GM12892 (cell line): ENCODE measurements around the gene PSMG3.
"Not testable (repeated sequence)": the region's sequence is repeated elsewhere in the genome, so short reads cannot be mapped to it uniquely, and the experiment has no call there.

Source experiments
- DNase-seq: peaks from one replicate; pipeline ENCODE4 v3.0.0; 2011; ENCODE audit not compliant: insufficient read length
- FAIRE-seq: peaks from 2 replicates; lab custom pipeline; 2011; peaks lifted over from hg19 to GRCh38; lab: Jason Lieb, UNC
- POLR2A ChIP-seq: IDR thresholded peaks from 2 replicates; pipeline ENCODE4 v1.6.1; 2011; ENCODE audit warnings: low read depth, low read length, control low read depth
- POLR2AphosphoS5 ChIP-seq: IDR thresholded peaks from 2 replicates; pipeline ENCODE4 v1.6.1; 2011; ENCODE audit warnings: low read depth, low read length, control low read depth
- TAF1 ChIP-seq: IDR thresholded peaks from 2 replicates; pipeline ENCODE4 v1.6.1; 2011; ENCODE audit warnings: low read depth, mild to moderate bottlenecking, control low read depth, low read length, borderline replicate concordance

The PSMG3 gene

DNA sequence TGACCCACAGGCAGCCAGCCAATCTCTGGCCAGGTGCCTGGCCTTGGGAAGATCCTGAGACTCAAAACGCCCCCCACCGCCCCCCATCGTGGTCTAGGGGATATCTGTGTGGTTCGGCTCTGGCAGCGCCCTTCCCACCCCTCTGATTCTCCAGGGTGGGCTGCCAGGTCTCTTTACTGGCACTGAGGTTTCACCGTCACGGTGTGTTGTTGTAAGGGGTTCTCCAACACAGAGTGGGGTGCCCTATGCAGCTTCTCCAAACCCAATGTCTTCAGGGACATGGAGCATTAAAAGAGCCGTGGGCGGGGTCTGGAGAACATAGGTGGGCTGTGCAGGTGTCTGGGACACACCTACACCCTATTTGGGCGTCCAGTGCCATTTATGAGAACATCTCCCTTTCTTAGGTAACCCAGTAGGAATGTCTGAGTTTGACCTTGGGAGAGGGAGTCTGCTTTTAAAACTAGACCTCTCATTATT lies 37.8 kb downstream of the PSMG3 start:
- DNase-seq (no peak), FAIRE-seq (no peak)
- no peak for TF ChIP-seq TAF1
- TF ChIP-seq POLR2A = no peak
- no peak for TF ChIP-seq POLR2AphosphoS5

DNA sequence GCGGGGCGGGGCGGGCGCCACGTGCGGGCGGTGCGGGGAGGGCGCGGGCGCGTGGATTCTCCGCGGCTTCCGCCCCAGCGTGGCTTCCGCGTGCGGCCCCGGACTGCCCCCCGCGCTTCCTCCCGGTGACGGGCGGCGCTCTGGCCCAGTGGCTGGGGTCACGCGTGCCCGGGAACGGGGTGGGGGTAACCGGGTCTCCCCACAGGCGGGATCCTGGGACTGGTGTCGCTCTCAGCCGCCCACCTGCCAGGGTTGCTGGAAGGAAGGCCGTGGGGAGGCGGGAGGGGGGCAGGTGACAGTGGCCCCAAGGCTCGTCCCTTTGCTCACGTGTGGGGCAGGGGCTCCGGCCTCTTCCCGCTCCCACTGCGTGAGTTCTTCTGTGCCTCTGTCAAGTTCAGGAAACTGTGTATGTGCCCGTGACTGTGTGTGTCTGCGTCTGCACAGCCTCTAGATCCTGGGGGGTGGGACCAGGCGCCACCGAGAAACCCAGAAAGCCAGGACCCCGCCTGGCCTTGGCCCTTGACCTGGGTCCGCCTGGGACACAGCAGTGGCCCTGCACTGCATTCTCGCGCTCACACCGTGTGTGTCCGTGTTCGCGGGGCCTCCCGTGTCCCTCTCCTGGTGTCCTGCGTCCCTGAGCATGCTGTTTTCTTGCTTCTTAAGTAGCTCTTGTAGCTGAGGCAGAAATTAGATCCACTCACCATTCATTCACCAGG lies 38.4 kb downstream of the PSMG3 start:
- no peak for DNase-seq
- TF ChIP-seq POLR2AphosphoS5 (no peak), TAF1 (no peak), POLR2A (no peak)
- no peak for FAIRE-seq

- no peak for TF ChIP-seq POLR2AphosphoS5
- TF ChIP-seq POLR2A = no peak
- no peak for TF ChIP-seq TAF1
- FAIRE-seq (no peak), DNase-seq (no peak)
These were observed 38.9 kb downstream of the PSMG3 start for GRCh38 chr7:1530946-1531262.

DNA sequence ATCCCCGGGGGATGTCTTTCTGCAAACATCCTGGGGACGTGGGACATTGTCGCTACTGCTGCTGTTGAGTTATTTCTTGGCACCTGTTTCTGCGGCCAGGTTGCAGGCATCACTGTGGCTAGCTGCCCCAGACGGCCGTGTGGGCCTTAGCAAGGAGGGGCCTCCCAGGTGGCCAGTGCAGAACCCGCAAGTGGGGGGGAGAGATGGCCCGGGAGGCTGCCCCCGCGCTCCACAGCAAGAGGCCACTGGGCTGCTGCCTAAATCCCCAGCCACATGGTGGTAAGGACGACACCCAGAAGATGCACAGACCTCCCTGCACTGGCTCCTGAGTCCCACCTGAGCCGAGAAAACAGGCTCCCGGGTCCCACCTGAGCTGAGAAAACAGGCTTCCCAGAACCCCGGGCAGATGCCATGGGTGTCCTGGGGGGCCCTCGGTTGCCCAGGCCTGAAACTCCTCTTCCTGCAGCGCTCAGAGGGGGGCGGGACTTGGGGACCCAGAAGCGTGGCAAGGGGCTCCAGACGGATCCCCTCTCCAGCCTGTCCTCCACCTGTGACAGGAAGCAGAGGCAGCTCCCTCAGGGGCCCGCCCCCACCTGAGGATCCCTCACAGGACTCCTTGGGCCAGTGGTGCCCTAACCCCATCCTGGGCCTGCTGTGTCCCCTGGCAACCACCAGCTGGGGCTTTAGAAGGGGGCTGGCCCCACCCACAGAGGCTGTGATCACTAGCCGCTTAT lies 40.3 kb downstream of the PSMG3 start:
- no peak for FAIRE-seq
- no peak for DNase-seq
- TF ChIP-seq POLR2AphosphoS5 = no peak
- no peak for TF ChIP-seq POLR2A
- no peak for TF ChIP-seq TAF1

DNA sequence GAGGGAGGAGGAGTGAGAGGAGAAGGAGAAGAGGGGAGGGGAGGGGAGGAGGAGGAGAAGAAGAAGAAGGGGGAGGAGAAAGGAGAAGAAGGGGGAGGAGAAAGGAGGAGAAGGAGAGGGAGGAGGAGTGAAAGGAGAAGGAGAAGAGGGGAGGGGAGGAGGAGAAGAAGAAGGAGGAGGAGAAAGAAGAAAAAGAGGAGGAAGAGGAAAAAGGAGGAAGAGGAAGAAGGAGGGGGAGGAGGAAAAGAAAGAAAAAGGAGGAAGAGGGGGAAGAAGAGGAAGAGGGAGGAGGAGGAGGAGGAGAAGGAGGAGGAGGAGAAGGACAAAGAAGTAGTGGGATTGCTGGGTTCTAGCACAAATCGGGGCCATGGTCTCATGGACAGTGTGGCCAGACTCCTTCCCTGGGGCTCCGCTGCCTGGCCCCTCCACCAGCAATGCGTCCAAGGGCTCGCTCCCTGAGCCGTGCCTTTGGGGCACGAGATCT lies 43.5 kb downstream of the PSMG3 start:
- DNase-seq (no peak), FAIRE-seq (no peak)
- TF ChIP-seq POLR2A = no peak
- TF ChIP-seq TAF1 = no peak
- no peak for TF ChIP-seq POLR2AphosphoS5

- FAIRE-seq (no peak), DNase-seq (no peak)
- TF ChIP-seq POLR2AphosphoS5 (no peak), POLR2A (no peak), TAF1 (no peak)
These were observed 44.4 kb downstream of the PSMG3 start for GRCh38 chr7:1525409-1525808.

- TF ChIP-seq POLR2AphosphoS5 = no peak
- FAIRE-seq = no peak
- DNase-seq = no peak
These were observed 46.0 kb downstream of the PSMG3 start for GRCh38 chr7:1523844-1524243.

DNA sequence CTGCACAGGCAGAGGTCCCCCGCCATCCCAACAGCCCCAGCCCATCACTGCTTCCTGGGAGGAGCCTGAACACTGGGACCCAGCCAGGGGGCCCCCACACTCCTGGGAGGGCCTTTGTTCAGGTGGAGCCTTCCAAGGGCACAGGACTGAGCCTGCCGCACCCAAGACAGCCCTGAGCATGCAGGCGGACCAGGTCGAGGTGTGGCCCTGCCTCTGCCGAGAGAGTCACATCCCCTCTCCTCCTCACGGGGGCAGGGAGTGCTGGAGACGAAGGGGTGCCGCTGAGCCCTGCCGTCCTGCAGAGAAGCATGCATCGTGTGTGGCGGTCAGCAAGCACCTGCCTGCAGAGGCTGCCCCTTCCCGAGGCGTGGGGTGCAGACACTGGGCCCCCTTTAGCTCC lies 46.6 kb downstream of the PSMG3 start:
- TF ChIP-seq POLR2AphosphoS5 (no peak), TAF1 (no peak), POLR2A (no peak)
- no peak for FAIRE-seq
- no peak for DNase-seq

- TF ChIP-seq TAF1 = no peak
- no peak for TF ChIP-seq POLR2AphosphoS5
- no peak for TF ChIP-seq POLR2A
- DNase-seq (no peak), FAIRE-seq (no peak)
These were observed 48.4 kb downstream of the PSMG3 start for GRCh38 chr7:1521456-1521855.

GRCh38 chr7:1520539-1521234 lies 49.1 kb downstream of the PSMG3 start:
- DNase-seq (no peak), FAIRE-seq (no peak)
- TF ChIP-seq POLR2AphosphoS5 = no peak

- not testable (repeated sequence) for FAIRE-seq, DNase-seq
These were observed 50.4 kb downstream of the PSMG3 start for GRCh38 chr7:1519322-1519922.
